HEK293 (cell line): ENCODE measurements around the gene APBB1.
A peak's percentile ranks its signal among the peaks of the same experiment; 100 is the strongest.

Experiments
- CTCF ChIA-PET: fragments of 350-600 bp; formaldehyde crosslinking; extraction: SDS; loops from one replicate; lab custom pipeline; 2021; ENCODE audit warnings: antibody characterized with exemption; lab: Yijun Ruan, JAX
- POLR2A ChIA-PET: fragments of 300-600 bp; formaldehyde crosslinking; extraction: SDS; loops from one replicate; lab custom pipeline; 2020; ENCODE audit warnings: antibody characterized with exemption, inconsistent platforms; lab: Yijun Ruan, JAX
- H3K27ac ChIP-seq: fragments of 200-500 bp; sonication (Bioruptor generic); 2 replicates; pipeline ENCODE4 v1.5.1; 2014; ENCODE audit warnings: low read depth, low read length, control low read depth, inconsistent platforms; ENCODE audit errors: extremely low read depth
- H3K36me3 ChIP-seq, 2 experiments: fragments of 200-500 bp in 1 of 2; sonication (Bioruptor generic) in 1 of 2; 1 replicate in 1 of 2; 2 replicates in 1 of 2; pipeline ENCODE4 v1.5.1; 2014 to 2017; ENCODE audit warnings: inconsistent platforms in 2 of 2, low read length in 2 of 2; ENCODE audit not compliant: control insufficient read depth in 2 of 2, insufficient read depth in 1 of 2
- H3K4me1 ChIP-seq: fragments of 200-500 bp; sonication (Bioruptor generic); 2 replicates; pipeline ENCODE4 v1.5.1; 2014; ENCODE audit warnings: mild to moderate bottlenecking, low read length, inconsistent platforms; ENCODE audit not compliant: control insufficient read depth, insufficient read depth
- H3K4me3 ChIP-seq: 2 replicates; pipeline ENCODE4 v1.5.1; 2011; ENCODE audit warnings: low read depth, mild to moderate bottlenecking, control low read depth, low read length, moderate library complexity
- H3K9me3 ChIP-seq: fragments of 200-500 bp; sonication (Bioruptor generic); 2 replicates; pipeline ENCODE4 v1.5.1; 2014; ENCODE audit warnings: low read depth, low read length, inconsistent platforms; ENCODE audit not compliant: control insufficient read depth, insufficient read depth
- KLF1 ChIP-seq: fragments of 450-650 bp; formaldehyde crosslinking; IDR thresholded peaks from 2 replicates; pipeline ENCODE4 v1.5.1; 2016; ENCODE audit warnings: missing biosample characterization, missing genetic modification characterization
- KLF17 ChIP-seq: fragments of 450-650 bp; formaldehyde crosslinking; IDR thresholded peaks from 2 replicates; pipeline ENCODE4 v1.5.1; 2016; ENCODE audit warnings: missing biosample characterization, missing genetic modification characterization
- PRDM1 ChIP-seq: fragments of 450-650 bp; formaldehyde crosslinking; IDR thresholded peaks from 2 replicates; pipeline ENCODE4; 2016; ENCODE audit warnings: missing biosample characterization, missing genetic modification characterization
- SALL2 ChIP-seq: fragments of 450-650 bp; formaldehyde crosslinking; IDR thresholded peaks from 2 replicates; pipeline ENCODE4 v1.5.0; 2017; ENCODE audit warnings: missing biosample characterization, mild to moderate bottlenecking, missing genetic modification characterization, borderline replicate concordance
- SETDB1 ChIP-seq: IDR thresholded peaks from one replicate; pipeline ENCODE4 v1.6.1; 2017; ENCODE audit warnings: mild to moderate bottlenecking, low read length, moderate library complexity, mixed read lengths; ENCODE audit not compliant: insufficient read length
- ZFP69B ChIP-seq: fragments of 450-650 bp; formaldehyde crosslinking; IDR thresholded peaks from 2 replicates; pipeline ENCODE4 v1.5.1; 2016; ENCODE audit warnings: missing biosample characterization, missing genetic modification characterization
- ZIC2 ChIP-seq: fragments of 450-650 bp; formaldehyde crosslinking; IDR thresholded peaks from 2 replicates; pipeline ENCODE4 v1.5.1; 2016; ENCODE audit warnings: missing biosample characterization, missing genetic modification characterization
- ZNF138 ChIP-seq: fragments of 450-650 bp; formaldehyde crosslinking; IDR thresholded peaks from 2 replicates; pipeline ENCODE4 v1.5.1; 2016; ENCODE audit warnings: missing biosample characterization, missing genetic modification characterization, borderline replicate concordance
- ZNF146 ChIP-seq: fragments of 450-650 bp; formaldehyde crosslinking; IDR thresholded peaks from 2 replicates; pipeline ENCODE4 v1.5.1; 2016; ENCODE audit warnings: missing biosample characterization, missing genetic modification characterization
- ZNF24 ChIP-seq: fragments of 450-650 bp; formaldehyde crosslinking; IDR thresholded peaks from 2 replicates; pipeline ENCODE4 v1.5.1; 2016; ENCODE audit warnings: missing biosample characterization, missing genetic modification characterization
- ZNF280D ChIP-seq: fragments of 450-650 bp; formaldehyde crosslinking; IDR thresholded peaks from 2 replicates; pipeline ENCODE4 v1.5.1; 2016; ENCODE audit warnings: missing biosample characterization, missing genetic modification characterization
- ZNF366 ChIP-seq: fragments of 450-650 bp; formaldehyde crosslinking; conservative IDR thresholded peaks from 2 replicates; pipeline ENCODE4 v1.5.1; 2016; ENCODE audit warnings: missing biosample characterization, missing genetic modification characterization
- ZNF501 ChIP-seq: fragments of 450-650 bp; formaldehyde crosslinking; IDR thresholded peaks from 2 replicates; pipeline ENCODE4 v1.5.1; 2016; ENCODE audit warnings: missing biosample characterization, missing genetic modification characterization
- ZNF513 ChIP-seq: fragments of 450-650 bp; IDR thresholded peaks from 2 replicates; pipeline ENCODE4 v1.5.1; 2018; ENCODE audit warnings: missing biosample characterization, missing genetic modification characterization
- ZNF544 ChIP-seq: fragments of 450-650 bp; formaldehyde crosslinking; IDR thresholded peaks from 2 replicates; pipeline ENCODE4 v1.5.0; 2017; ENCODE audit warnings: missing biosample characterization, missing genetic modification characterization
- ZNF548 ChIP-seq: fragments of 450-650 bp; formaldehyde crosslinking; IDR thresholded peaks from 2 replicates; pipeline ENCODE4 v1.5.1; 2016; ENCODE audit warnings: missing biosample characterization, missing genetic modification characterization
- ZNF660 ChIP-seq: fragments of 450-650 bp; IDR thresholded peaks from 2 replicates; pipeline ENCODE4 v1.5.1; 2018; ENCODE audit warnings: missing biosample characterization, mild to moderate bottlenecking, missing genetic modification characterization
- ZNF692 ChIP-seq: fragments of 450-650 bp; formaldehyde crosslinking; IDR thresholded peaks from 2 replicates; pipeline ENCODE4 v1.5.1; 2016; ENCODE audit warnings: missing biosample characterization, missing genetic modification characterization
- ZNF791 ChIP-seq: fragments of 450-650 bp; formaldehyde crosslinking; IDR thresholded peaks from 2 replicates; pipeline ENCODE4 v1.5.1; 2016; ENCODE audit warnings: missing biosample characterization, missing genetic modification characterization
- ZNF830 ChIP-seq: fragments of 450-650 bp; IDR thresholded peaks from 2 replicates; pipeline ENCODE4 v1.5.0; 2018; ENCODE audit warnings: missing biosample characterization, missing genetic modification characterization, low read depth, mild to moderate bottlenecking, moderate library complexity
- ZNF837 ChIP-seq: fragments of 450-650 bp; formaldehyde crosslinking; IDR thresholded peaks from 2 replicates; pipeline ENCODE4 v1.5.1; 2016; ENCODE audit warnings: missing biosample characterization, missing genetic modification characterization
- ZSCAN23 ChIP-seq: fragments of 450-650 bp; formaldehyde crosslinking; IDR thresholded peaks from 2 replicates; pipeline ENCODE4 v1.5.1; 2016; ENCODE audit warnings: missing biosample characterization, missing genetic modification characterization
- TF ChIP-seq, protein P1 (sequence below): fragments of 450-650 bp; formaldehyde crosslinking; IDR thresholded peaks from 2 replicates; pipeline ENCODE4 v1.5.1; 2016; ENCODE audit warnings: missing biosample characterization, missing genetic modification characterization, borderline replicate concordance

Gene APBB1

GRCh38 chr11:6356503-6357055, 62.3 kb downstream of the APBB1 start (continued):
- TF ChIP-seq, protein P1, sequence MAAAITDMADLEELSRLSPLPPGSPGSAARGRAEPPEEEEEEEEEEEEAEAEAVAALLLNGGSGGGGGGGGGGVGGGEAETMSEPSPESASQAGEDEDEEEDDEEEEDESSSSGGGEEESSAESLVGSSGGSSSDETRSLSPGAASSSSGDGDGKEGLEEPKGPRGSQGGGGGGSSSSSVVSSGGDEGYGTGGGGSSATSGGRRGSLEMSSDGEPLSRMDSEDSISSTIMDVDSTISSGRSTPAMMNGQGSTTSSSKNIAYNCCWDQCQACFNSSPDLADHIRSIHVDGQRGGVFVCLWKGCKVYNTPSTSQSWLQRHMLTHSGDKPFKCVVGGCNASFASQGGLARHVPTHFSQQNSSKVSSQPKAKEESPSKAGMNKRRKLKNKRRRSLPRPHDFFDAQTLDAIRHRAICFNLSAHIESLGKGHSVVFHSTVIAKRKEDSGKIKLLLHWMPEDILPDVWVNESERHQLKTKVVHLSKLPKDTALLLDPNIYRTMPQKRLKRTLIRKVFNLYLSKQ (tag by site-specific recombination): no peak
- TF ChIP-seq ZNF548 (tag by site-specific recombination): no peak
- no peak for TF ChIP-seq ZIC2 (tag by site-specific recombination)
- no peak for TF ChIP-seq ZNF544 (tag by site-specific recombination)
- TF ChIP-seq ZNF146 (tag by site-specific recombination): no peak
- TF ChIP-seq PRDM1: no peak
- TF ChIP-seq ZNF366 (tag by site-specific recombination): no peak
- TF ChIP-seq KLF1: no peak
- no peak for TF ChIP-seq ZNF660 (tag by site-specific recombination)
- no peak for TF ChIP-seq ZFP69B (tag by site-specific recombination)
- TF ChIP-seq ZNF837 (tag by site-specific recombination): no peak

GRCh38 chr11:6354651-6355485, 64.0 kb downstream of the APBB1 start:
- no peaks in the 10 kb centered on the region for H3K4me1 ChIP-seq
- CTCF ChIA-PET: interaction anchor here (0.6 to 9.4 kb wide), 25 partner anchors 7 to 595 kb away, joined by 3 to 101 read pairs (median 4); no protein-coding TSS in a partner anchor
- no peaks in the 10 kb centered on the region for H3K9me3 ChIP-seq
- H3K4me3 ChIP-seq: no peak overlapping the region
- POLR2A ChIA-PET: interaction anchor here (0.5 to 0.7 kb wide), 2 partner anchors 26 to 96 kb away, joined by 3 to 4 read pairs; no protein-coding TSS in a partner anchor
- TF ChIP-seq SALL2 (tag by site-specific recombination) (no peak), ZNF24 (tag by site-specific recombination) (0 out of 2 replicates have a peak, but pooled peaks have one; percentile 29)
- H3K27ac ChIP-seq: no peak overlapping the region
- no peaks in the 10 kb centered on the region for H3K36me3 ChIP-seq

DNA sequence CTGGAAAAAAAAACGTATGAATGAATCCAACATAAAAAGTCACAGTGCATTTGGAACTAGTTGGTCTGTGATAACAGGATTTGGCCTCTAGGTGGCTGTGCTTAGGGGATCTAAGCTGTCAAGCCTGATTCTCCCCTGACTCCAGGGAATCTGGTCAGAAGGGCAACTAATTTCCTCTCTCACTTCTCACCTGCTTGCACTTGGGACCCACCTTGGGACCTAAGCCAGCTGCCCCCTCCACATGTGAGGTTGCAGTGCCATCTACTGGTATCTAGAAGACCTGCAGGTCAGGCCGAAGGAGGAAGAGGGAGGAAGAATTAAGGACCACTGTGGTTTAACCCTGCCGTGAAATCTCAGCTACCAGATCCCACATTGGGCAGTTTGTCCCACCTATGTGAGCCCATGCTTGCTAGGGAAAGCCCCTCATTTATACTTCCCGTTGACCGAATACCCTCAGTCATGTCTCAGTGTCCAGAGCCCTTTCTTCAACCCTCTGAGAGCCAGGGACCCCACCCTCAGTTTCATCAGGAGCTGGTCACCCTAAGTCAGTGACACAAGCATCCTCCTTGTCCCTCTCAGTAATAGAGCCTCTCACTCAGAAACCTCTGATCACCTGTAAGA, 65.4 kb downstream of the APBB1 start:
- no peak overlapping the region for H3K4me3 ChIP-seq
- H3K9me3 ChIP-seq: no peaks in the 10 kb centered on the region
- ChIA-PET CTCF (interaction anchor here (0.6 to 9.4 kb wide), 52 partner anchors 9 to 1800 kb away, joined by 3 to 101 read pairs (median 4); partner anchors contain the start of genes CCKBR and OR56B4), POLR2A (no interaction called here)
- H3K4me1 ChIP-seq: no peaks in the 10 kb centered on the region
- no peak overlapping the region for H3K27ac ChIP-seq
- no peaks in the 10 kb centered on the region for H3K36me3 ChIP-seq
- TF ChIP-seq KLF17 (tag by site-specific recombination) (no peak), ZSCAN23 (tag by site-specific recombination) (no peak), ZNF791 (tag by site-specific recombination) (no peak), ZNF501 (tag by site-specific recombination) (0 out of 2 replicates have a peak, but pooled peaks have one; percentile 33), SETDB1 (no peak), ZNF830 (tag by site-specific recombination) (no peak), ZNF280D (tag by site-specific recombination) (no peak), ZNF513 (tag by site-specific recombination) (peak; percentile 87), ZNF692 (tag by site-specific recombination) (peak; percentile 93), ZNF138 (tag by site-specific recombination) (no peak), ZFP69B (tag by site-specific recombination) (peak; percentile 93)
